ENCODE results near the gene SYNJ2. TPM values are rescaled to one million over a fixed set of nuclear protein-coding genes. Genes with fewer than 3 reads are reported as not detected.
A peak's percentile ranks its signal among the peaks of the same experiment; 100 is the strongest.

The SYNJ2 gene
- total RNA-seq, 1 donor from 2014 or later = 31.8 TPM

GRCh38 chr6:158061361-158061708 is 79.7 kb downstream of the SYNJ2 start:
- Histone ChIP-seq H2AFZ (ENCODE audit: low read depth, low read length) (no peak overlapping the region), H3K4me3 (ENCODE audit: insufficient read depth, low read depth, low read length) (no peak overlapping the region), H3K9ac (ENCODE audit: low read length) (peak overlapping the region; percentile 76), H3K27ac (ENCODE audit: low read depth, low read length) (peak overlapping the region; percentile 96), H4K20me1 (ENCODE audit: insufficient read depth, low read length) (no peaks in the 10 kb centered on the region), H3K4me1 (ENCODE audit: insufficient read depth, low read length) (peaks cover 44% of the 10 kb centered on the region), H3K9me3 (ENCODE audit: insufficient read depth, low read depth, low read length) (no peaks in the 10 kb centered on the region), H3K27me3 (ENCODE audit: insufficient read depth, low read length) (no peaks in the 10 kb centered on the region), H3K79me2 (ENCODE audit: insufficient read depth, low read length) (peaks cover 43% of the 10 kb centered on the region), H3K4me2 (ENCODE audit: low read length) (peak overlapping the region; percentile 21), H3K36me3 (ENCODE audit: insufficient read depth, low read length) (peaks cover 21% of the 10 kb centered on the region)
- Mint-ChIP-seq H3K27ac (ENCODE audit: unreplicated experiment) (no peak overlapping the region), H3K9me3 (ENCODE audit: unreplicated experiment) (no peaks in the 10 kb centered on the region), H3K4me3 (ENCODE audit: unreplicated experiment) (no peak overlapping the region), H3K4me1 (ENCODE audit: low read depth, unreplicated experiment) (peaks cover 19% of the 10 kb centered on the region), H3K36me3 (ENCODE audit: low read depth, unreplicated experiment) (peaks cover 25% of the 10 kb centered on the region), H3K27me3 (ENCODE audit: low read depth, unreplicated experiment) (no peaks in the 10 kb centered on the region)
- DNase-seq (ENCODE audit: low read depth) = no peak
- no peak for FAIRE-seq
- TF ChIP-seq CTCF (IDR thresholded peaks at IDR 0.05; ENCODE audit: insufficient read depth, low read depth, low read length) (no peak), EZH2 (IDR thresholded peaks at IDR 0.05; ENCODE audit: insufficient read depth, low read length) (no peak)

DNA sequence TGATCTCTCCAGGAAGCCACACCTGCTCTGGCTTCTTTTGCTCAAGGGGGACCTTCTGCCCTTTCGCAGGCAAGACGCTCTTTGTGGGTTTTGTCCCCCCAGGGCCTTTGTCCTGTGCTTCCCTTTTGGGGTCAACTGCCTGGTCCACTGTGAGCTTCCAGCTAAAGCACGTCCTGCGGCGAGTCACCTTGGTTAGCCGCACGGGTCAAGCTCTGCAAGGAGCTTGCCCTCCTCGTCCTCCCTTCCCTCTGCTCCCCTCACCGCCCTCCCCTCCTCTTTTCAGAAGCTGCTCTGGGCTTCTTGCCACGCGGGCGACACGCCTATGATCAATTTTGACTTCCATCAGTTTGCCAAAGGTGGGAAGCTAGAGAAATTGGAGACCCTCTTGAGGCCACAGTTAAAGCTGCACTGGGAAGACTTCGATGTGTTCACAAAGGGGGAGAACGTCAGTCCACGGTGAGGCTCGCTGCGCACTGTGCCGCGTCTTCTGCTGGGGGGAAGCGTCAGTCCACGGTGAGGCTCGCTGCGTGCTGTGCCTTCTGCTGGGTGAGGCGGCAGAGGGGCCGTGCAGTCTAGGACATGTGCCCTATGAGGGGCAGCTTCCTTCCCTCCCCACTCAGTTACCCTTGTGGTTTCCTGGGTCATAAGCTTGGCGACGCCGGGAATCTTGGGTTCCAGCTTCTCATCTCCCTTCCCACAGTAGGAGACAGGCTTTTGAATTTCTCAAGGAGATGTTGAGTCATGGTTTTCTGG is 80.2 kb downstream of the SYNJ2 start:
- TF ChIP-seq EZH2 (IDR thresholded peaks at IDR 0.05; ENCODE audit: insufficient read depth, low read length) (no peak), CTCF (IDR thresholded peaks at IDR 0.05; ENCODE audit: insufficient read depth, low read depth, low read length) (no peak)
- peak overlapping the region; percentile 78 for H3K27ac Mint-ChIP-seq (ENCODE audit: unreplicated experiment)

GRCh38 chr6:158063736-158064135 is 82.1 kb downstream of the SYNJ2 start:
- H3K36me3 ChIP-seq (ENCODE audit: insufficient read depth, low read length) = peaks cover 29% of the 10 kb centered on the region
- no peaks in the 10 kb centered on the region for H4K20me1 ChIP-seq (ENCODE audit: insufficient read depth, low read length)
- H3K4me1 ChIP-seq (ENCODE audit: insufficient read depth, low read length) = peaks cover 37% of the 10 kb centered on the region
- H2AFZ ChIP-seq (ENCODE audit: low read depth, low read length) = no peak overlapping the region
- Mint-ChIP-seq H3K4me3 (ENCODE audit: unreplicated experiment) (no peak overlapping the region), H3K4me1 (ENCODE audit: low read depth, unreplicated experiment) (peaks cover 12% of the 10 kb centered on the region), H3K36me3 (ENCODE audit: low read depth, unreplicated experiment) (peaks cover 31% of the 10 kb centered on the region), H3K27me3 (ENCODE audit: low read depth, unreplicated experiment) (no peaks in the 10 kb centered on the region), H3K27ac (ENCODE audit: unreplicated experiment) (no peak overlapping the region), H3K9me3 (ENCODE audit: unreplicated experiment) (no peaks in the 10 kb centered on the region)
- DNase-seq (ENCODE audit: low read depth) = no peak
- TF ChIP-seq CTCF (IDR thresholded peaks at IDR 0.05; ENCODE audit: insufficient read depth, low read depth, low read length) (no peak), EZH2 (IDR thresholded peaks at IDR 0.05; ENCODE audit: insufficient read depth, low read length) (no peak)
- no peaks in the 10 kb centered on the region for H3K9me3 ChIP-seq (ENCODE audit: insufficient read depth, low read depth, low read length)
- H3K79me2 ChIP-seq (ENCODE audit: insufficient read depth, low read length) = peaks cover 35% of the 10 kb centered on the region
- no peak for FAIRE-seq
- H3K27me3 ChIP-seq (ENCODE audit: insufficient read depth, low read length) = no peaks in the 10 kb centered on the region
- H3K27ac ChIP-seq (ENCODE audit: low read depth, low read length) = no peak overlapping the region
- H3K4me2 ChIP-seq (ENCODE audit: low read length) = no peak overlapping the region
- no peak overlapping the region for H3K4me3 ChIP-seq (ENCODE audit: insufficient read depth, low read depth, low read length)
- H3K9ac ChIP-seq (ENCODE audit: low read length) = no peak overlapping the region

More for the DNA sequence above, 80.2 kb downstream of the SYNJ2 start:
- Histone ChIP-seq H3K4me1 (ENCODE audit: insufficient read depth, low read length) (peaks cover 39% of the 10 kb centered on the region), H3K36me3 (ENCODE audit: insufficient read depth, low read length) (peaks cover 23% of the 10 kb centered on the region), H3K9ac (ENCODE audit: low read length) (peak overlapping the region; percentile 76), H3K27ac (ENCODE audit: low read depth, low read length) (peak overlapping the region; percentile 96), H3K4me2 (ENCODE audit: low read length) (peak overlapping the region; percentile 21), H2AFZ (ENCODE audit: low read depth, low read length) (no peak overlapping the region), H3K27me3 (ENCODE audit: insufficient read depth, low read length) (no peaks in the 10 kb centered on the region), H3K79me2 (ENCODE audit: insufficient read depth, low read length) (peaks cover 42% of the 10 kb centered on the region), H4K20me1 (ENCODE audit: insufficient read depth, low read length) (no peaks in the 10 kb centered on the region), H3K4me3 (ENCODE audit: insufficient read depth, low read depth, low read length) (no peak overlapping the region), H3K9me3 (ENCODE audit: insufficient read depth, low read depth, low read length) (no peaks in the 10 kb centered on the region)
- Mint-ChIP-seq H3K4me3 (ENCODE audit: unreplicated experiment) (no peak overlapping the region), H3K9me3 (ENCODE audit: unreplicated experiment) (no peaks in the 10 kb centered on the region), H3K36me3 (ENCODE audit: low read depth, unreplicated experiment) (peaks cover 28% of the 10 kb centered on the region), H3K4me1 (ENCODE audit: low read depth, unreplicated experiment) (peaks cover 19% of the 10 kb centered on the region), H3K27me3 (ENCODE audit: low read depth, unreplicated experiment) (no peaks in the 10 kb centered on the region)
- FAIRE-seq = no peak
- DNase-seq (ENCODE audit: low read depth) = peak; percentile 88

All from astrocyte (in vitro differentiated cells and primary cell).